ENCODE results near the gene THAP5. TPM values are rescaled to one million over a fixed set of nuclear protein-coding genes. Genes with fewer than 3 reads are reported as not detected.

The THAP5 gene
- total RNA-seq, 1 donor from 2014 or later, result 18.1 TPM

GRCh38 chr7:108528183-108528712 is 41.3 kb downstream of the THAP5 start:
- no peaks in the 10 kb centered on the region for H3K27me3 ChIP-seq
- H3K27ac ChIP-seq, result no peak overlapping the region
- H3K36me3 ChIP-seq, result no peaks in the 10 kb centered on the region
- H3K9me3 ChIP-seq, result no peaks in the 10 kb centered on the region
- no peak for TF ChIP-seq CTCF (IDR thresholded peaks at IDR 0.05)
- DNase-seq (ENCODE audit: low spot score in 2 of 2), result no peak
- intact Hi-C loops (cut with DNase I), result loop anchor here (5.0 kb wide), 1 partner anchor 1141 kb away; no protein-coding TSS in a partner anchor
- peaks cover 0 to 15% of the 10 kb centered on the region in 2 donors for H3K4me1 ChIP-seq
- no peak overlapping the region for H3K4me3 ChIP-seq

GRCh38 chr7:108526768-108527017 is 42.8 kb downstream of the THAP5 start:
- no peak for TF ChIP-seq CTCF (IDR thresholded peaks at IDR 0.05)
- no peaks in the 10 kb centered on the region for H3K9me3 ChIP-seq
- no peaks in the 10 kb centered on the region for H3K27me3 ChIP-seq
- no peak for DNase-seq (ENCODE audit: low spot score in 2 of 2)
- H3K36me3 ChIP-seq, result no peaks in the 10 kb centered on the region
- peak overlapping the region; percentile 68 to 88 for H3K4me3 ChIP-seq
- intact Hi-C loops (cut with DNase I), result loop anchor here (1.0 to 5.0 kb wide), 3 partner anchors 43 to 1358 kb away; partner anchors contain the start of genes DNAJB9, HBP1 and THAP5
- H3K4me1 ChIP-seq, result peaks cover 0 to 15% of the 10 kb centered on the region in 2 donors
- H3K27ac ChIP-seq, result peak overlapping the region; percentile 98 to 99

- Histone ChIP-seq H3K27ac (peak within 1 kb of the TSS; percentile 98 to 99), H3K4me1 (peaks cover 0 to 15% of the 10 kb centered on the region in 2 donors), H3K27me3 (no peaks in the 10 kb centered on the region), H3K4me3 (peak within 1 kb of the TSS; percentile 68 to 88), H3K9me3 (no peaks in the 10 kb centered on the region), H3K36me3 (no peaks in the 10 kb centered on the region)
- peak in 1 of 3 experiments; percentile 11 for TF ChIP-seq CTCF (IDR thresholded peaks at IDR 0.05)
- intact Hi-C loops (cut with DNase I), result loop anchor here (1.0 to 5.0 kb wide), 4 partner anchors 43 to 1357 kb away; partner anchors contain the start of genes DLD, DNAJB9, HBP1 and THAP5
- peak; percentile 99 to 100 for DNase-seq (ENCODE audit: low spot score in 2 of 2)
Observed at GRCh38 chr7:108525985-108526767, 43.3 kb downstream of the THAP5 start, which contains the start of gene PNPLA8. TSS of gene PNPLA8 (minus strand) at chr7:108526135. CDS start at chr7:108515491, 10,644 bp downstream.

GRCh38 chr7:108525327-108525984 is 44.0 kb downstream of the THAP5 start:
- no peak for DNase-seq (ENCODE audit: low spot score in 2 of 2)
- intact Hi-C loops (cut with DNase I), result loop anchor here (2.0 to 5.0 kb wide), 2 partner anchors 635 to 1138 kb away; partner anchors contain the start of gene DLD
- no peaks in the 10 kb centered on the region for H3K27me3 ChIP-seq
- H3K4me1 ChIP-seq, result peaks cover 0 to 19% of the 10 kb centered on the region in 2 donors
- peak overlapping the region; percentile 98 to 99 for H3K27ac ChIP-seq
- no peaks in the 10 kb centered on the region for H3K9me3 ChIP-seq
- no peaks in the 10 kb centered on the region for H3K36me3 ChIP-seq
- H3K4me3 ChIP-seq, result peak overlapping the region; percentile 68 to 88
- no peak for TF ChIP-seq CTCF (IDR thresholded peaks at IDR 0.05)

GRCh38 chr7:108522780-108523179 is 46.7 kb downstream of the THAP5 start:
- no peak for DNase-seq (ENCODE audit: low spot score in 2 of 2)
- intact Hi-C loops (cut with DNase I), result no loop called here
- Histone ChIP-seq H3K4me1 (peaks cover 0 to 19% of the 10 kb centered on the region in 2 donors), H3K27ac (no peak overlapping the region), H3K4me3 (no peak overlapping the region), H3K9me3 (no peaks in the 10 kb centered on the region), H3K27me3 (no peaks in the 10 kb centered on the region), H3K36me3 (peaks cover 7 to 10% of the 10 kb centered on the region in 2 donors)
- no peak for TF ChIP-seq CTCF (IDR thresholded peaks at IDR 0.05)

Measured in ascending aorta (tissue), 2 donors.